H9 (cell line): ENCODE data around the gene LAMP5. TPM values are rescaled to one million over a fixed set of nuclear protein-coding genes. Genes with fewer than 3 reads are reported as not detected.

Experiments
- DNase-seq: peaks from one replicate; pipeline ENCODE4 v3.0.0-alpha.2; 2017
- H2AFZ ChIP-seq: one replicate; pipeline ENCODE4 v1.6.1; 2013; ENCODE audit warnings: mild to moderate bottlenecking, low read length, control low read depth, moderate library complexity
- H2AK5ac ChIP-seq: 2 replicates; pipeline ENCODE4 v1.6.1; 2013; ENCODE audit warnings: low read length, control low read depth, mixed read lengths; ENCODE audit not compliant: insufficient read length
- H2BK120ac ChIP-seq: one replicate; pipeline ENCODE4 v1.6.1; 2013; ENCODE audit warnings: low read depth, mild to moderate bottlenecking, low read length, control low read depth, inconsistent platforms; ENCODE audit not compliant: poor library complexity, severe bottlenecking
- H2BK12ac ChIP-seq: 2 replicates; pipeline ENCODE4 v1.6.1; 2013; ENCODE audit warnings: low read length, control low read depth, mixed read lengths, low read depth; ENCODE audit not compliant: insufficient read length
- H2BK15ac ChIP-seq: 2 replicates; pipeline ENCODE4 v1.6.1; 2013; ENCODE audit warnings: low read depth, low read length, control low read depth
- H2BK20ac ChIP-seq: one replicate; pipeline ENCODE4 v1.6.1; 2013; ENCODE audit warnings: low read depth, mild to moderate bottlenecking, low read length, control low read depth, inconsistent platforms; ENCODE audit not compliant: poor library complexity, severe bottlenecking
- H2BK5ac ChIP-seq: 2 replicates; pipeline ENCODE4 v1.6.1; 2013; ENCODE audit warnings: low read length, control low read depth, mixed read lengths; ENCODE audit not compliant: insufficient read length
- H3K14ac ChIP-seq: 2 replicates; pipeline ENCODE4 v1.6.1; 2013; ENCODE audit warnings: low read length, control low read depth; ENCODE audit not compliant: insufficient read depth
- H3K18ac ChIP-seq: 2 replicates; pipeline ENCODE4 v1.6.1; 2013; ENCODE audit warnings: low read depth, mild to moderate bottlenecking, mixed read lengths, low read length, control low read depth; ENCODE audit not compliant: insufficient read length
- H3K23ac ChIP-seq: 2 replicates; pipeline ENCODE4 v1.6.1; 2013; ENCODE audit warnings: low read length, control low read depth, mixed read lengths, low read depth; ENCODE audit not compliant: insufficient read length
- H3K23me2 ChIP-seq: 2 replicates; pipeline ENCODE4 v1.6.1; 2013; ENCODE audit warnings: low read depth, mild to moderate bottlenecking, mixed read lengths, low read length, control low read depth; ENCODE audit not compliant: insufficient read length, poor library complexity, severe bottlenecking
- H3K27ac ChIP-seq: 2 replicates; pipeline ENCODE4 v1.5.1; 2013; ENCODE audit warnings: low read length, control low read depth, mixed read lengths, low read depth; ENCODE audit not compliant: insufficient read length
- H3K27me3 ChIP-seq: 2 replicates; pipeline ENCODE4 v1.6.1; 2013; ENCODE audit warnings: low read length, control low read depth, inconsistent platforms; ENCODE audit not compliant: insufficient read depth
- H3K4ac ChIP-seq: 2 replicates; pipeline ENCODE4 v1.6.1; 2013; ENCODE audit warnings: low read depth, mild to moderate bottlenecking, control low read depth, inconsistent platforms, low read length, moderate library complexity
- H3K4me1 ChIP-seq: 2 replicates; pipeline ENCODE4 v1.6.1; 2013; ENCODE audit warnings: low read length, control low read depth, inconsistent platforms; ENCODE audit not compliant: insufficient read depth
- H3K4me2 ChIP-seq: 2 replicates; pipeline ENCODE4 v1.6.1; 2013; ENCODE audit warnings: low read length, control low read depth, mixed read lengths; ENCODE audit not compliant: insufficient read length, insufficient read depth
- H3K56ac ChIP-seq: 2 replicates; pipeline ENCODE4 v1.6.1; 2013; ENCODE audit warnings: low read depth, mild to moderate bottlenecking, mixed read lengths, low read length, control low read depth; ENCODE audit not compliant: insufficient read length
- H3K79me1 ChIP-seq: 2 replicates; pipeline ENCODE4 v1.6.1; 2013; ENCODE audit warnings: low read depth, mild to moderate bottlenecking, moderate library complexity, low read length, control low read depth, inconsistent platforms; ENCODE audit not compliant: insufficient read depth, poor library complexity, severe bottlenecking
- H3K79me2 ChIP-seq: 2 replicates; pipeline ENCODE4 v1.6.1; 2013; ENCODE audit warnings: low read length, control low read depth, inconsistent platforms; ENCODE audit not compliant: insufficient read depth
- H3K9ac ChIP-seq: 2 replicates; pipeline ENCODE4 v1.6.1; 2013; ENCODE audit warnings: low read length, control low read depth, mixed read lengths; ENCODE audit not compliant: insufficient read length; ENCODE audit errors: extremely low read depth
- H3K9me3 ChIP-seq: one replicate; pipeline ENCODE4 v1.6.1; 2013; ENCODE audit warnings: low read depth, low read length, inconsistent platforms; ENCODE audit not compliant: control insufficient read depth
- H3T11ph ChIP-seq: one replicate; pipeline ENCODE4 v1.6.1; 2013; ENCODE audit warnings: mild to moderate bottlenecking, low read length, control low read depth, inconsistent platforms
- H4K20me1 ChIP-seq: one replicate; pipeline ENCODE4 v1.6.1; 2013; ENCODE audit not compliant: control insufficient read depth, insufficient read length, insufficient read depth
- H4K5ac ChIP-seq: 2 replicates; pipeline ENCODE4 v1.6.1; 2013; ENCODE audit warnings: low read depth, mild to moderate bottlenecking, mixed read lengths, low read length, control low read depth; ENCODE audit not compliant: insufficient read length
- H4K8ac ChIP-seq: replicated peaks from 2 replicates; pipeline ENCODE4 v1.6.1; 2013; ENCODE audit warnings: low read length, control low read depth, mixed read lengths, low read depth; ENCODE audit not compliant: insufficient read length
- H4K91ac ChIP-seq: 2 replicates; pipeline ENCODE4 v1.6.1; 2013; ENCODE audit warnings: low read depth, mild to moderate bottlenecking, moderate library complexity, mixed read lengths, low read length, control low read depth; ENCODE audit not compliant: insufficient read length
- H3K27ac Mint-ChIP-seq, 3 experiments: 2 replicates in 2 of 3; 3 replicates in 1 of 3; pipeline ENCODE4 v1.8.0; 2020 to 2021; ENCODE audit warnings: mixed read lengths in 3 of 3, mild to moderate bottlenecking in 1 of 3, moderate library complexity in 1 of 3
- H3K27me3 Mint-ChIP-seq: 2 replicates; pipeline ENCODE4 v1.8.0; 2021; ENCODE audit warnings: low read depth, mild to moderate bottlenecking, moderate library complexity, mixed read lengths
- H3K36me3 Mint-ChIP-seq, 3 experiments: 2 replicates in 2 of 3; 3 replicates in 1 of 3; pipeline ENCODE4 v1.8.0; 2020 to 2021; ENCODE audit warnings: low read depth in 3 of 3, mixed read lengths in 3 of 3; ENCODE audit not compliant: insufficient read depth in 1 of 3
- H3K4me1 Mint-ChIP-seq, 2 experiments: 2 replicates each; pipeline ENCODE4 v1.8.0; 2020; ENCODE audit warnings: mixed read lengths in 2 of 2
- H3K4me3 Mint-ChIP-seq, 2 experiments: 2 replicates in 1 of 2; 3 replicates in 1 of 2; pipeline ENCODE4 v1.8.0; 2020 to 2021; ENCODE audit warnings: mild to moderate bottlenecking in 2 of 2, mixed read lengths in 2 of 2, moderate library complexity in 1 of 2
- H3K9me3 Mint-ChIP-seq, 2 experiments: 2 replicates in 1 of 2; 3 replicates in 1 of 2; pipeline ENCODE4 v1.8.0; 2020; ENCODE audit warnings: mild to moderate bottlenecking in 2 of 2, mixed read lengths in 2 of 2, moderate library complexity in 1 of 2
- WGBS: extraction: QIAGEN DNeasy Blood & Tissue Kit; methylation state at CpG from one replicate; pipeline ENCODE4 v1.1.7; 2013; ENCODE audit warnings: missing lambda C conversion rate, low lambda C conversion rate, mixed read lengths; ENCODE audit not compliant: insufficient read length; ENCODE audit errors: extremely low coverage; 5-methylcytosine and 5-hydroxymethylcytosine counted together
- total RNA-seq: library from RNA; stranded (reverse); gene quantifications from 2 replicates; pipeline ENCODE4 v1.2.1, GENCODE V29; 2021
- TF ChIP-seq, protein P1 (sequence below): fragments of 200-600 bp; sonication (generic); conservative IDR thresholded peaks from 3 replicates; pipeline ENCODE4 v1.8.0; 2021; ENCODE audit warnings: antibody characterized with exemption, mild to moderate bottlenecking

The LAMP5 gene
- total RNA-seq, 1 experiment from 2014 or later, result 0.35 TPM

DNA sequence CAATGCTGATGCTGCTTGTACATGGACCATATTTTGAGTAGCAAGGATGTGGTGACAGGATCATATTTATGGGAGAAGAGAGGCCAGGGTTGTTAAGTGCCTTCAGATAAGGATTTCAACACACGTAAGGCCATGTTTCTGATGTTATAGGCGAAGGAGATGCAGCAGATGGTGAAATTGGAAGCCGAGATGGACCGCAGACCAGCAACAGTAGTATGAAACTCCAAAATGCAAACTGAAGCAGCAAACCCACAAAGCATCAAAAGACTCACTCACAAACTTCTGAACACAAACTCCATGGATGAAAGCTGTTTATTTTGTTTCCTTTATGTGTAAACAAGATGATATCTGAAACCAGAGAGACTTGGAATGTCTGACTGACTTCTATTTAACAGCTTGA, 35.6 kb upstream of the LAMP5 start:
- TF ChIP-seq, protein P1, sequence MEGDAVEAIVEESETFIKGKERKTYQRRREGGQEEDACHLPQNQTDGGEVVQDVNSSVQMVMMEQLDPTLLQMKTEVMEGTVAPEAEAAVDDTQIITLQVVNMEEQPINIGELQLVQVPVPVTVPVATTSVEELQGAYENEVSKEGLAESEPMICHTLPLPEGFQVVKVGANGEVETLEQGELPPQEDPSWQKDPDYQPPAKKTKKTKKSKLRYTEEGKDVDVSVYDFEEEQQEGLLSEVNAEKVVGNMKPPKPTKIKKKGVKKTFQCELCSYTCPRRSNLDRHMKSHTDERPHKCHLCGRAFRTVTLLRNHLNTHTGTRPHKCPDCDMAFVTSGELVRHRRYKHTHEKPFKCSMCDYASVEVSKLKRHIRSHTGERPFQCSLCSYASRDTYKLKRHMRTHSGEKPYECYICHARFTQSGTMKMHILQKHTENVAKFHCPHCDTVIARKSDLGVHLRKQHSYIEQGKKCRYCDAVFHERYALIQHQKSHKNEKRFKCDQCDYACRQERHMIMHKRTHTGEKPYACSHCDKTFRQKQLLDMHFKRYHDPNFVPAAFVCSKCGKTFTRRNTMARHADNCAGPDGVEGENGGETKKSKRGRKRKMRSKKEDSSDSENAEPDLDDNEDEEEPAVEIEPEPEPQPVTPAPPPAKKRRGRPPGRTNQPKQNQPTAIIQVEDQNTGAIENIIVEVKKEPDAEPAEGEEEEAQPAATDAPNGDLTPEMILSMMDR, result no peak
- Histone ChIP-seq H3K4me1 (no peaks in the 10 kb centered on the region), H3K23me2 (no peaks in the 10 kb centered on the region), H3K27ac (no peak overlapping the region), H3K14ac (no peak overlapping the region), H3K4ac (no peak overlapping the region), H3K9me3 (no peaks in the 10 kb centered on the region), H3K27me3 (no peaks in the 10 kb centered on the region), H2AFZ (no peak overlapping the region), H4K91ac (no peak overlapping the region), H3K4me2 (no peak overlapping the region), H3K9ac (no peak overlapping the region), H3K56ac (no peak overlapping the region), H3K23ac (no peak overlapping the region), H2BK12ac (no peak overlapping the region), H2BK20ac (no peak overlapping the region), H3K18ac (no peak overlapping the region), H2BK5ac (no peak overlapping the region), H2BK120ac (no peak overlapping the region), H3K79me2 (no peaks in the 10 kb centered on the region), H4K8ac (no peak overlapping the region), H2AK5ac (no peak overlapping the region), H4K5ac (no peak overlapping the region), H2BK15ac (no peak overlapping the region), H3K79me1 (no peaks in the 10 kb centered on the region), H4K20me1 (no peaks in the 10 kb centered on the region), H3T11ph (no peak overlapping the region)
- no peaks in the 10 kb centered on the region for H3K36me3 Mint-ChIP-seq
- no CpG with 5 or more reads among the region's 4 CpGs for WGBS
- H3K9me3 Mint-ChIP-seq, result no peaks in the 10 kb centered on the region
- H3K27ac Mint-ChIP-seq, result no peak overlapping the region
- H3K4me1 Mint-ChIP-seq, result no peaks in the 10 kb centered on the region
- H3K4me3 Mint-ChIP-seq, result no peak overlapping the region
- DNase-seq, result no peak
- H3K27me3 Mint-ChIP-seq, result no peaks in the 10 kb centered on the region; the same call in 1 of the 2 replicates
